ENCODE data around the gene TDG. TPM values are rescaled to one million over a fixed set of nuclear protein-coding genes. Genes with fewer than 3 reads are reported as not detected.

Gene TDG
- polyA plus RNA-seq, 1 donor (not counting 4 experiments of a cell fraction or from before 2014, with no cell fraction given): 35.6 TPM

- H3K9me3 ChIP-seq (ENCODE audit: control insufficient read depth, low read depth, low read length): no peaks in the 10 kb centered on the region
- FAIRE-seq: no peak
Observed at GRCh38 chr12:104022786-104023185, 57.1 kb downstream of the TDG start.

GRCh38 chr12:104023710-104024109, 58.0 kb downstream of the TDG start:
- no peaks in the 10 kb centered on the region for H4K20me1 ChIP-seq (ENCODE audit: control insufficient read depth, extremely low read depth, insufficient read depth, low read length)
- H3K4me1 ChIP-seq (ENCODE audit: control insufficient read depth, extremely low read depth, insufficient read depth, low read length): no peaks in the 10 kb centered on the region
- H3K9me1 ChIP-seq (ENCODE audit: control insufficient read depth, extremely low read depth, insufficient read depth, low read length): no peaks in the 10 kb centered on the region
- no peaks in the 10 kb centered on the region for H3K79me2 ChIP-seq (ENCODE audit: control insufficient read depth, insufficient read depth, low read length)
- no peak for DNase-seq (ENCODE audit: low read depth, low spot score)
- dilution Hi-C loops (cut with MboI; ENCODE audit: extremely low pct_ligation_motif_present, low sequenced_read_pairs): no loop called here
- H3K4me3 ChIP-seq (ENCODE audit: control insufficient read depth in 2 of 3, extremely low read depth in 1 of 3, insufficient read depth in 2 of 3, low read depth in 1 of 3, low read length in 3 of 3): no peak overlapping the region
- no peak overlapping the region for H3K27ac ChIP-seq (ENCODE audit: control insufficient read depth, insufficient read depth, low read length)
- FAIRE-seq: no peak
- no peak overlapping the region for H3K9ac ChIP-seq (ENCODE audit: control insufficient read depth, extremely low read depth, insufficient read depth, low read length)
- TF ChIP-seq CTCF (optimal IDR thresholded peaks at IDR 0.05 in 1 of 3, IDR thresholded peaks at IDR 0.05 in 1 of 3, conservative IDR thresholded peaks at IDR 0.05 in 1 of 3; ENCODE audit: extremely low read depth in 1 of 3, insufficient read depth in 2 of 3, low read length in 3 of 3) (no peak), EZH2 (IDR thresholded peaks at IDR 0.05; ENCODE audit: low read length) (no peak)
- no peak overlapping the region for H2AFZ ChIP-seq (ENCODE audit: control insufficient read depth, low read length)
- H3K27me3 ChIP-seq (ENCODE audit: control insufficient read depth, extremely low read depth, insufficient read depth, low read length): peaks cover 15% of the 10 kb centered on the region
- H3K4me2 ChIP-seq (ENCODE audit: control insufficient read depth, extremely low read depth, insufficient read depth, low read depth, low read length): no peak overlapping the region
- no peaks in the 10 kb centered on the region for H3K36me3 ChIP-seq (ENCODE audit: control insufficient read depth in 2 of 2, extremely low read depth in 1 of 2, insufficient read depth in 2 of 2, low read length in 2 of 2)
- H3K9me3 ChIP-seq (ENCODE audit: control insufficient read depth, low read depth, low read length): no peaks in the 10 kb centered on the region

More at GRCh38 chr12:104022786-104023185, 57.1 kb downstream of the TDG start:
- no peaks in the 10 kb centered on the region for H3K4me1 ChIP-seq (ENCODE audit: control insufficient read depth, extremely low read depth, insufficient read depth, low read length)
- H3K27me3 ChIP-seq (ENCODE audit: control insufficient read depth, extremely low read depth, insufficient read depth, low read length): peaks cover 14% of the 10 kb centered on the region
- H3K27ac ChIP-seq (ENCODE audit: control insufficient read depth, insufficient read depth, low read length): no peak overlapping the region
- H3K4me3 ChIP-seq (ENCODE audit: control insufficient read depth in 2 of 3, extremely low read depth in 1 of 3, insufficient read depth in 2 of 3, low read depth in 1 of 3, low read length in 3 of 3): no peak overlapping the region
- no peak overlapping the region for H3K9ac ChIP-seq (ENCODE audit: control insufficient read depth, extremely low read depth, insufficient read depth, low read length)
- no peak for DNase-seq (ENCODE audit: low read depth, low spot score)
- H3K9me1 ChIP-seq (ENCODE audit: control insufficient read depth, extremely low read depth, insufficient read depth, low read length): no peaks in the 10 kb centered on the region
- no peak overlapping the region for H3K4me2 ChIP-seq (ENCODE audit: control insufficient read depth, extremely low read depth, insufficient read depth, low read depth, low read length)
- H2AFZ ChIP-seq (ENCODE audit: control insufficient read depth, low read length): no peak overlapping the region
- TF ChIP-seq CTCF (optimal IDR thresholded peaks at IDR 0.05 in 1 of 3, IDR thresholded peaks at IDR 0.05 in 1 of 3, conservative IDR thresholded peaks at IDR 0.05 in 1 of 3; ENCODE audit: extremely low read depth in 1 of 3, insufficient read depth in 2 of 3, low read length in 3 of 3): no peak
- no peak for TF ChIP-seq EZH2 (IDR thresholded peaks at IDR 0.05; ENCODE audit: low read length)
- H3K36me3 ChIP-seq (ENCODE audit: control insufficient read depth in 2 of 2, extremely low read depth in 1 of 2, insufficient read depth in 2 of 2, low read length in 2 of 2): no peaks in the 10 kb centered on the region
- H4K20me1 ChIP-seq (ENCODE audit: control insufficient read depth, extremely low read depth, insufficient read depth, low read length): no peaks in the 10 kb centered on the region
- dilution Hi-C loops (cut with MboI; ENCODE audit: extremely low pct_ligation_motif_present, low sequenced_read_pairs): no loop called here
- H3K79me2 ChIP-seq (ENCODE audit: control insufficient read depth, insufficient read depth, low read length): no peaks in the 10 kb centered on the region

Data from keratinocyte (primary cell).